AG08395 (cell line): Measurements from ENCODE around the gene THOC1.
"Not testable (repeated sequence)": the region's sequence is repeated elsewhere in the genome, so short reads cannot be mapped to it uniquely, and the experiment has no call there.

Experiments
- DNase-seq: peaks from one replicate; pipeline ENCODE4 v3.0.0; 2012; ENCODE audit warnings: mixed read lengths, low spot score

The THOC1 gene

GRCh38 chr18:267688-268552 lies at the start of gene THOC1:
TSS of gene THOC1 (minus strand) at chr18:268047. CDS start at chr18:268019, 28 bp downstream.
- DNase-seq: peak; percentile 94

GRCh38 chr18:317618-318017 lies 49.8 kb upstream of the THOC1 start:
- DNase-seq: no peak

GRCh38 chr18:316393-316792 lies 48.5 kb upstream of the THOC1 start:
- no peak for DNase-seq

- DNase-seq: no peak
Observed at GRCh38 chr18:313931-314330, 46.1 kb upstream of the THOC1 start.

GRCh38 chr18:312415-312814 lies 44.6 kb upstream of the THOC1 start:
- no peak for DNase-seq

GRCh38 chr18:310042-310441 lies 42.2 kb upstream of the THOC1 start:
- DNase-seq: no peak

GRCh38 chr18:308086-308485 lies 40.2 kb upstream of the THOC1 start:
- DNase-seq: not testable (repeated sequence)

- no peak for DNase-seq
Observed at GRCh38 chr18:306608-307255, 38.9 kb upstream of the THOC1 start.

GRCh38 chr18:305003-305501 lies 37.2 kb upstream of the THOC1 start:
- DNase-seq: peak; percentile 62

GRCh38 chr18:303607-304006 lies 35.8 kb upstream of the THOC1 start:
- DNase-seq: no peak

GRCh38 chr18:303011-303410 lies 35.2 kb upstream of the THOC1 start:
- no peak for DNase-seq

- no peak for DNase-seq
Observed at GRCh38 chr18:302097-302496, 34.2 kb upstream of the THOC1 start.

GRCh38 chr18:297936-298335 lies 30.1 kb upstream of the THOC1 start:
- DNase-seq: peak; percentile 39

- peak; percentile 42 for DNase-seq
Observed at GRCh38 chr18:295756-296490, 28.1 kb upstream of the THOC1 start.

GRCh38 chr18:294566-294965 lies 26.7 kb upstream of the THOC1 start:
- no peak for DNase-seq

- peak; percentile 35 for DNase-seq
Observed at GRCh38 chr18:293536-293935, 25.7 kb upstream of the THOC1 start.

GRCh38 chr18:292271-292670 lies 24.4 kb upstream of the THOC1 start:
- DNase-seq: no peak

GRCh38 chr18:289970-290369 lies 22.1 kb upstream of the THOC1 start:
- DNase-seq: not testable (repeated sequence)

- no peak for DNase-seq
Observed at GRCh38 chr18:289026-289425, 21.2 kb upstream of the THOC1 start.

- peak; percentile 47 for DNase-seq
Observed at GRCh38 chr18:286515-287310, 18.9 kb upstream of the THOC1 start.

GRCh38 chr18:285817-286216 lies 18.0 kb upstream of the THOC1 start:
- DNase-seq: no peak

GRCh38 chr18:275486-275885 lies 7.6 kb upstream of the THOC1 start:
- DNase-seq: no peak
